Left renal cortex interstitium (tissue), 4 donors: ENCODE measurements around the gene HES4. TPM values are rescaled to one million over a fixed set of nuclear protein-coding genes. Genes with fewer than 3 reads are reported as not detected.

Experiments
- DNase-seq, 4 donors: peaks; one replicate each; pipeline ENCODE4 v3.0.0-alpha.2; 2013; ENCODE audit warnings: low read depth in 4 of 4, low spot score in 2 of 4, missing footprints in 1 of 4
- polyA plus RNA-seq, 4 donors: library from polyadenylated mRNA; unstranded; fragments of 120-200 nt; gene quantifications; one replicate each; pipeline ENCODE4 v1.2.1, GENCODE V29; 2013; ENCODE audit not compliant: insufficient read length in 4 of 4

Gene HES4
- polyA plus RNA-seq, 4 donors: 15.9 to 41.0 (median 35.2) TPM

DNA sequence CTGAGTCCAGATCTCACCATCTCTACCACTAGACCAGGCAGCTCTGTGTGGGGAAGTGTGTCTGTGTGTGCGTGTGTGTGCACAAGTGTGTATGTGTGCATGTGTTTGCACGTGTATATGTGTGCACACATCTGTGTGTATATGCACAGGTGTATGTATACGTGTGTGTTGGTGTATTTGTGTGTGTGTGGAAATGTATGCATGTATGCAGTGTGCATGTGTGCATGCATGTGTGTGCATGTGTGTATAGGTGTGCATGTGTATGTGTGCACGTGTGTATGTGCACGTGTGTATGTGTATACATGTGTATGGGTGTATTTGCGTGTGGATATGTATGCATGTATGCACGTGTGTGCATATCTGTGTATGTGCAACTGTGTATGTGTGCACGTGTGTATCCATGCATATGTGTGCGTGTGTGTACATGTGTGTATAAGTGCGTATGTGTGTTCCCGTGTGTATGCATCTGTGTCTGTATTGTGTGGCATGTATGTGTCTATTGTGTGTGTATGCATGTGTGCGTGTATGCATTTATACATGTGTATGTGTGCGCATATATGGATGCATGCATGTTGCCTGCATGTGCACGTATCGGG is 30.5 kb downstream of the HES4 start:
- DNase-seq: no peak

- DNase-seq: no peak
Measured at GRCh38 chr1:967466-968343, 32.2 kb downstream of the HES4 start.

- DNase-seq: no peak
Measured at GRCh38 chr1:966704-967300, 33.1 kb downstream of the HES4 start.

- no peak for DNase-seq
Measured at GRCh38 chr1:966135-966703, 33.7 kb downstream of the HES4 start, which contains the start of gene PLEKHN1. Gene PLEKHN1 (plus strand): TSS chr1:966482. CDS start chr1:966532, 50 bp downstream.

- DNase-seq: no peak
Measured at GRCh38 chr1:965526-966134, 34.3 kb downstream of the HES4 start.

GRCh38 chr1:964691-965525 is 35.0 kb downstream of the HES4 start:
- no peak for DNase-seq

DNA sequence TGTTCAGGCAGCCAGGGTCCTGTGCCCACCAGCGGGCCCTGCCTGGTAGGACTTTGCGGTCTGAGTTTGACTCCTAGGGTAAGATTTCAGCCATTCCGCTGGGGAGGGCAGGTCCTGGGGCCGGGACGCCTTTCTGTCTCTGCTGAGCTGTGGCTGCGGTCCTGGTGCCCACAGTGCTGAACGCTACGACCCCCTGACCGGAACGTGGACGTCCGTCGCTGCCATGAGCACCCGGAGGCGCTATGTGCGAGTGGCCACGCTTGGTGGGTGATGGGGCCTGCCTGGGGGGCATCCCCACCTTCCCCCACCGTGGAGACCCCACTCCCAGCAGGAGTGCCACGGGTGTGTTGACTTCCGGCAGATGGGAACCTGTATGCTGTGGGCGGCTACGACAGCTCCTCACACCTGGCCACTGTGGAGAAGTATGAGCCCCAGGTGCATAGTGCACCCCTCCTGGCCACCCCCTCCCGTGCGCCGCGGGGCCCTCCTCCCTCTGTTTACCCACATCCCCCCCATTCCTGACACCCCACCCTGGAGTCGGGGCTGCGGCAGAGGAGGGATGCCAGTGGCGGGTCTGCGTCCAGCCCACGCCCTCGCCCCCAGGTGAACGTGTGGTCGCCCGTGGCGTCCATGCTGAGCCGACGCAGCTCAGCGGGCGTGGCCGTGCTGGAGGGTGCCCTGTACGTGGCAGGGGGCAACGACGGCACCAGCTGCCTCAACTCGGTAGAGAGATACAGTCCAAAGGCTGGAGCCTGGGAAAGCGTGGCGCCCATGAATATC is 36.0 kb downstream of the HES4 start:
- no peak for DNase-seq

DNA sequence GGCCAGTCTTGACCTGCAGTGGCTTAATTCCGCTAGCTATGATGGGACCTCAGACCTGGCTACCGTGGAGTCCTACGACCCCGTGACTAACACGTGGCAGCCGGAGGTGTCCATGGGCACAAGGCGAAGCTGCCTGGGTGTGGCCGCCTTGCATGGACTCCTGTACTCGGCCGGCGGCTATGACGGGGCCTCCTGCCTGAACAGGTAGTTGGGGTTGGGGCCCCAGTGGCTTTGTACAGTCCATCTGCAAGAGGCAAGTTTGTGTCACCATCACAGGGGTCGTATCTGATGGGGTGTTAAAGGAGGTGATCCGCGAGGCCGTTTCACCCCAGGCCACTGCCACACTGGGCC is 36.6 kb downstream of the HES4 start:
- DNase-seq: no peak

DNA sequence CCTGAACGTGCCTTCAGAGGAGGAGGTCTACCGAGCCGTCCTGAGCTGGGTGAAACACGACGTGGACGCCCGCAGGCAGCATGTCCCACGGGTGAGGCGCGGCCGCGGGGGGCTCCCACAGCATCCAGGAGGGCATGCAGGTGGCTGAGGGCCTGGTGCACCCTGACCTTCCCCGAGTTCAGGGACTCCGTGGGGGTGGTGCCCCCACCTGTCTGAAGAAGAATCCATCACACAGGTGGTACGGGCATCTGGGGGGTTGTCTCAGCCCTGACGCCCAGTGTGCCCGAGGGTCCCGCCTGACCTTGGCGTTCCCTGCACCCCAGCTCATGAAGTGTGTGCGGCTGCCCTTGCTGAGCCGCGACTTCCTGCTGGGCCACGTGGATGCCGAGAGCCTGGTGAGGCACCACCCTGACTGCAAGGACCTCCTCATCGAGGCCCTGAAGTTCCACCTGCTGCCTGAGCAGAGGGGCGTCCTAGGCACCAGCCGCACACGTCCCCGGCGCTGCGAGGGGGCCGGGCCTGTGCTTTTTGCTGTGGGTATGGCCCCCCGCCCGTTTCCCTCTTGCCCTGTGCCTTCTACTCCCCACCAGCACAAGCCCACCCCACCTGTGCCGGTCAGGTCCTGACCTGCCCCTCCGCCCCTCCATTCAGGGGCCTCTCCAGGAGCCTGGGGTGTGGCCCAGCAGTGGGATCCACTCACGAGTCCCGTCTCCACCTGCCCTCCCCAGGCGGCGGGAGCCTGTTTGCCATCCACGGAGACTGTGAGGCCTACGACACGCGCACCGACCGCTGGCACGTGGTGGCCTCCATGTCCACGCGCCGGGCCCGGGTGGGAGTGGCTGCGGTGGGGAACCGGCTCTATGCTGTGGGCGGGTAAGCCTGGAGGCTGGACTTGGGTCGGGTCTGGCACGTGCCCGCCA is 37.3 kb downstream of the HES4 start:
- no peak for DNase-seq

DNA sequence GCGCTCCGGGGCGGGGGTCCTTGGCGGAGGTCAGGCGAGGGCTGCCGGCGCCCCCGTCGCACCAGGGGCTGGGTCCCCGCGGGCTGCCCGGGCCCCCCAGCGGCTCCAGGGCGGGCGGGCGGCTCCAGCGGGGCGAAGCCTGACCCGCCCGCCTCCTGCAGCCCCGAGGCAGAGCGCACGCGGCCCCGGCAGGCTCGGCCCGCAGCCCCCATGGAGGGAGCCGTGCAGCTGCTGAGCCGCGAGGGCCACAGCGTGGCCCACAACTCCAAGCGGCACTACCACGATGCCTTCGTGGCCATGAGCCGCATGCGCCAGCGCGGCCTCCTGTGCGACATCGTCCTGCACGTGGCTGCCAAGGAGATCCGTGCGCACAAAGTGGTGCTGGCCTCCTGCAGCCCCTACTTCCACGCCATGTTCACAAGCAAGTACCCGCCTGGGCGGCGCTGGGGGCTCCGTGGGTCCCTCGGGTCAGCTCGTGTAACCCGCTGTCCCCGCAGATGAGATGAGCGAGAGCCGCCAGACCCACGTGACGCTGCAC is 38.7 kb downstream of the HES4 start:
- no peak for DNase-seq

- no peak for DNase-seq
Measured at GRCh38 chr1:960363-961131, 39.4 kb downstream of the HES4 start, which contains the start of gene KLHL17. Gene KLHL17 (plus strand): TSS chr1:960584. CDS start chr1:960694, 110 bp downstream.

- no peak for DNase-seq
Measured at GRCh38 chr1:959731-960362, 40.0 kb downstream of the HES4 start.

DNA sequence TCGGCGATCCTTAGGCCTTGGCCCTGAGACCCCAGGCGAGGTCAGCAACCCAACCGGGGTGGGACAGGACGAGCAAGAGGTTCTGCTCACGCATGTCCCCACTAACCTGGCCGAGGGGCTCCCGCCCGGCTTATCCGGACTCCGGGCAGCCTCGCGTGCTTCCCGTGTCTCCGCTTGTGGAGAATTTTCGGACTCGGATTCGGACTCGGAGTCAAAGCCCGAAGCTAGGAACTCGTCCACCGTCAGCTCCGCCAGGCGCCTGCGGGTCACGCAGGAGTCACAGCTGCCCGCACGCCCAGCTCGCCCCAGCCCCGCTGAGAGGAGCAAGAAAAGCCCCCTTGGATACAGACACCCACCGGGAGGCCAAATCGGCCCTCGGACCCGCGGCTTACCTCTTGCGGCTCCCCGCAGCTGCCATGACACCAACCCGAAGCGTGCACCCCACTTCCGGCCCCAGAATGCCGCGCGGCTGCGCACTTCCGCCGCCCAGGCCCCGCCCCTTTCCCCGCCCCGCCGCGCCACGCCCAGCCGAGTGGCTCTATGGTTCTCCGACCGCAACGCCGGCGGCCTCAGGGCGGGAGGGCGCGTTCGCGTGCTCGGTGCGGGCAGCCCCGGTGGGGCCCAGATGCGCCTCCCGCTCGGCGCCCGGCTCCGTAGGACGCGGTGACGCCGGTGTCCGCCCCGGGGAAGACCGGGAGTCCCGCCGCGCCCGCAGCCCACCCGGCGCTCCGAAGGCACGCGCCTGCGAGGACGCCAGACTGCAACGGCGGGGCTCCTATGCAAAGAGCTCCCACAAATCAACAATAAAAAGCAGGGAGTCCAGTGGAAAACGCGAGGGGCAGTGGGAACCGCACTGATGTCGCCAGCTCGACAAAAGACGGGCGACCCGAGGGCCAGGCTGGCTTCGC is 40.8 kb downstream of the HES4 start, which contains the start of gene NOC2L:
TSS of gene NOC2L (minus strand) at position 434 of the 908 bp plus-strand sequence. CDS start at position 418, 16 bp downstream.
- peak in 1 of 4 donors; percentile 74 for DNase-seq

GRCh38 chr1:956636-957035 is 43.3 kb downstream of the HES4 start:
- no peak for DNase-seq

- no peak for DNase-seq
Measured at GRCh38 chr1:955474-955873, 44.4 kb downstream of the HES4 start.
